GM19328 (cell line): ENCODE results near the gene QPRT.
"Not testable (repeated sequence)": the region's sequence is repeated elsewhere in the genome, so short reads cannot be mapped to it uniquely, and the experiment has no call there.

Source experiments
- ATAC-seq: cut with Tn5 transposase; IDR thresholded peaks from one replicate; pipeline ENCODE4 v1.9.1; 2021; ENCODE audit warnings: mild to moderate bottlenecking, moderate library complexity; ENCODE audit not compliant: unreplicated experiment

QPRT gene

GRCh38 chr16:29678691-29679267 lies at the start of gene QPRT:
QPRT (plus strand) TSS chr16:29679180; CDS start chr16:29679198, 18 bp downstream.
- ATAC-seq = no peak

GRCh38 chr16:29629318-29629717 lies 49.7 kb upstream of the QPRT start:
- ATAC-seq = not testable (repeated sequence)

- not testable (repeated sequence) for ATAC-seq
Measured at GRCh38 chr16:29631658-29632057, 47.3 kb upstream of the QPRT start.

GRCh38 chr16:29635902-29636301 lies 43.1 kb upstream of the QPRT start:
- ATAC-seq = not testable (repeated sequence)

GRCh38 chr16:29636368-29636767 lies 42.6 kb upstream of the QPRT start:
- ATAC-seq = not testable (repeated sequence)

- not testable (repeated sequence) for ATAC-seq
Measured at GRCh38 chr16:29638751-29639150, 40.2 kb upstream of the QPRT start.

- no peak for ATAC-seq
Measured at GRCh38 chr16:29641561-29641960, 37.4 kb upstream of the QPRT start.

- no peak for ATAC-seq
Measured at GRCh38 chr16:29643596-29643995, 35.4 kb upstream of the QPRT start.

GRCh38 chr16:29644338-29644857 lies 34.6 kb upstream of the QPRT start:
- no peak for ATAC-seq

GRCh38 chr16:29644973-29645693 lies 33.8 kb upstream of the QPRT start:
- ATAC-seq = no peak

GRCh38 chr16:29645694-29646187 lies 33.2 kb upstream of the QPRT start:
- ATAC-seq = no peak

GRCh38 chr16:29646947-29647346 lies 32.0 kb upstream of the QPRT start:
- ATAC-seq = no peak

- no peak for ATAC-seq
Measured at GRCh38 chr16:29649588-29650494, 29.1 kb upstream of the QPRT start.

- no peak for ATAC-seq
Measured at GRCh38 chr16:29650771-29651170, 28.2 kb upstream of the QPRT start.

GRCh38 chr16:29651774-29652349 lies 27.1 kb upstream of the QPRT start:
- no peak for ATAC-seq

- no peak for ATAC-seq
Measured at GRCh38 chr16:29653471-29653870, 25.5 kb upstream of the QPRT start.

- not testable (repeated sequence) for ATAC-seq
Measured at GRCh38 chr16:29653890-29654289, 25.1 kb upstream of the QPRT start.

- ATAC-seq = no peak
Measured at GRCh38 chr16:29656688-29657523, 22.1 kb upstream of the QPRT start.

GRCh38 chr16:29658705-29659104 lies 20.3 kb upstream of the QPRT start:
- no peak for ATAC-seq
